ENCODE measurements around the gene HMCN2. TPM values are rescaled to one million over a fixed set of nuclear protein-coding genes. Genes with fewer than 3 reads are reported as not detected.

Gene HMCN2
- total RNA-seq, 6 donors from 2014 or later: 0.76 to 7.3 (median 1.5) TPM

DNA sequence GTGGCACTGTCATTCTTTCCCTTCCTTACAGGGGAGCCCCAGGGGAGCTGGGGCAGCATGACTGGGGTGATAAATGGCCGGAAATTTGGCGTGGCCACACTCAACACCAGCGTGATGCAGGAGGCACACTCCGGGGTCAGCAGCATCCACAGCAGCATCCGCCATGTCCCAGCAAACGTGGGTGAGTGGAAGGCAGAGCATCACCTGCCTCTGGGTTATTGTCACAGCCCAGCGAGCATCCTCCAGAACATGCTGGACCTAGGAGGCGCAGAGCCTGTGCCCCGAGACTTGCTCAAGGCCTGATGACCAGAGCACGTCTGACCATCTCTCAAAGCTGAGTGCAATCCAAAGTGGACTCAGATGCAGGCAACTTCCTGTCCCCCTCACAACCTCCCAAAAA lies 157.0 kb downstream of the HMCN2 start:
- Histone ChIP-seq H3K9me3 (no peaks in the 10 kb centered on the region), H3K27ac (no peak overlapping the region), H3K27me3 (no peaks in the 10 kb centered on the region), H3K36me3 (no peaks in the 10 kb centered on the region), H3K4me1 (peaks cover 0 to 5% (median 2%) of the 10 kb centered on the region in 4 donors), H3K4me3 (no peak overlapping the region)
- TF ChIP-seq POLR2AphosphoS5 (IDR thresholded peaks at IDR 0.05) (no peak), POLR2A (IDR thresholded peaks at IDR 0.05) (no peak), CTCF (IDR thresholded peaks at IDR 0.05) (no peak), EP300 (IDR thresholded peaks at IDR 0.05) (no peak)
- DNase-seq: no peak
- WGBS, 2 donors: 71 to 94% methylated on average over 6 to 9 of the region's 10 CpGs
- no peak for ATAC-seq (ENCODE audit: low FRiP score in 2 of 2)

DNA sequence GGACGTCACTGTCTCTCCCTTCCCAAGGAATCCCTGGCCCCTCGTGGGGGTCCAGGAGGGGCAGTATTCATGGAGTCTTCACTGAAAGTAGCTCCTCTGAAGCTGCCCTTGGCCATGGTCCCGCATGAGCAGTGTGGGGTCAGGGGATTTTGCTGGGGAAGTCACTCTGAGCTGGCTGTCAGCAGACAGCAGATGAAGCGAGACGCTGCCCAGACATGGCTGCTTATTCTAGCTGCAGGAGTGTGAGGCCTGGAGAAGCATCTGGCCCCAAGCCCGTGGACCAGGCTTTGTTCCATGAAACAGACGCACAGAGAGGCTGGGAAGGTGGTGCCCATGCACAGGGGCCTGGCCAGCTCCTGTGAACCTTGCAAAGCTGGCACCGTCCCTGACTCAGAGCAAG lies 157.7 kb downstream of the HMCN2 start:
- H3K4me3 ChIP-seq: no peak overlapping the region
- no peak overlapping the region for H3K27ac ChIP-seq
- WGBS, 2 donors: 65 to 81% methylated on average over 5 to 8 of the region's 8 CpGs
- no peak for TF ChIP-seq CTCF (IDR thresholded peaks at IDR 0.05)
- H3K9me3 ChIP-seq: no peaks in the 10 kb centered on the region
- no peaks in the 10 kb centered on the region for H3K36me3 ChIP-seq
- no peak for ATAC-seq (ENCODE audit: low FRiP score in 2 of 2)
- H3K27me3 ChIP-seq: no peaks in the 10 kb centered on the region
- DNase-seq: no peak
- H3K4me1 ChIP-seq: peaks cover 0 to 5% (median 2%) of the 10 kb centered on the region in 4 donors

- DNase-seq (no peak), ATAC-seq (ENCODE audit: low FRiP score in 2 of 2) (no peak)
- Histone ChIP-seq H3K27me3 (no peaks in the 10 kb centered on the region), H3K27ac (no peak overlapping the region), H3K36me3 (no peaks in the 10 kb centered on the region), H3K4me1 (peaks cover 0 to 5% (median 2%) of the 10 kb centered on the region in 4 donors), H3K9me3 (no peaks in the 10 kb centered on the region), H3K4me3 (no peak overlapping the region)
- WGBS, 2 donors: 92 to 94% methylated on average over 9 to 21 of the region's 24 CpGs
- TF ChIP-seq CTCF (IDR thresholded peaks at IDR 0.05) (no peak), POLR2AphosphoS5 (IDR thresholded peaks at IDR 0.05) (no peak), POLR2A (IDR thresholded peaks at IDR 0.05) (no peak), EP300 (IDR thresholded peaks at IDR 0.05) (no peak)
Measured at GRCh38 chr9:130424595-130425454, 159.3 kb downstream of the HMCN2 start.

DNA sequence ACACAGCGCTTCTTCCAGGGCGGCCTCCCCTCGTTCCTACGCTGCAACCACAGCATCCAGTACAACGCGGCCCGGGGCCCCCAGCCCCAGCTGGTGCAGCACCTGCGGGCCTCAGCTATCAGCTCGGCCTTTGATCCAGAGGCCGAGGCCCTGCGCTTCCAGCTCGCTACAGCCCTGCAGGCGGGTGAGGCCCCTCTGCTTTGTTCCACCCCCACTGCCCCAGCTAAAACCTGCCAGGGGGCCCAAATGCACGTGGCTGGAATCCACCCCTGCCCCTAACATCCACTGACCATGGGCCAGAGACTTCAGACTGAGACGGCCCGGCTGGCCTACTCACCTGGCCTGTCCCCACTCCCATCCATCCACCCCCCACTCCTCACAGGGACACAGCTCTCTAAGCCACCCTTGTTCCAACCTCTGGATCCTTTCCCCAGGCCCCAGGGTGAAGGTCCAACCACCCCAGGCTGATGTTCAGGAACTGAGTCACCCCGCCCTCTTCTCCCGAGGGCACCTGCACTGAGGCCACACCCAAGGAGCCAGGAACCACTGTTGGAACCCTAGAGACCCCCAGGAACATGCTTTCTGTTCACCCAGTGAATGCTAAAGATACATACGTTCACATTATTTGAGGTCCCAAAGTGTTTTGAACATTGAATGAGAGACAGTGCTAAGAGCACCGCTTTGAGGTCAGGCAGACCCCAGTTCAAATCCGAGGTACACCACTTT lies 160.3 kb downstream of the HMCN2 start:
- DNase-seq (no peak), ATAC-seq (ENCODE audit: low FRiP score in 2 of 2) (no peak)
- Histone ChIP-seq H3K4me1 (peaks cover 0 to 5% (median 2%) of the 10 kb centered on the region in 4 donors), H3K27ac (no peak overlapping the region), H3K9me3 (peaks cover 0 to 7% (median 3%) of the 10 kb centered on the region in 4 donors), H3K27me3 (no peaks in the 10 kb centered on the region), H3K4me3 (no peak overlapping the region), H3K36me3 (no peaks in the 10 kb centered on the region)
- TF ChIP-seq EP300 (IDR thresholded peaks at IDR 0.05) (no peak), POLR2A (IDR thresholded peaks at IDR 0.05) (no peak), POLR2AphosphoS5 (IDR thresholded peaks at IDR 0.05) (no peak), CTCF (IDR thresholded peaks at IDR 0.05) (no peak)
- WGBS, 2 donors: 76 to 78% methylated on average over 18 to 21 of the region's 21 CpGs

Data from upper lobe of left lung (tissue), 6 donors.